HepG2 (cell line): Measurements from ENCODE around the gene HSPA1B. TPM values are rescaled to one million over a fixed set of nuclear protein-coding genes. Genes with fewer than 3 reads are reported as not detected.
A peak's percentile ranks its signal among the peaks of the same experiment; 100 is the strongest.

ENCODE experiments used
- HIVEP1 ChIP-seq: sonication (generic); formaldehyde crosslinking; IDR thresholded peaks from 2 replicates; pipeline ENCODE4 v1.4.0; 2020; ENCODE audit warnings: mild to moderate bottlenecking, missing genetic modification reagents
- PAX8 ChIP-seq: sonication (generic); formaldehyde crosslinking; IDR thresholded peaks from 2 replicates; pipeline ENCODE4 v1.8.0; 2022; ENCODE audit warnings: mild to moderate bottlenecking, missing genetic modification reagents, borderline replicate concordance
- RBFOX2 ChIP-seq: fragments of 200-400 bp; formaldehyde crosslinking; IDR thresholded peaks from 2 replicates; pipeline ENCODE4 v1.6.1; 2017; ENCODE audit warnings: low read depth, mild to moderate bottlenecking, low read length
- ZFP36 ChIP-seq: fragments of 150-350 bp; IDR thresholded peaks from 2 replicates; pipeline ENCODE4 v1.6.1; 2018; ENCODE audit warnings: borderline replicate concordance, low read length, low read depth; ENCODE audit not compliant: partially characterized antibody
- ZMAT3 ChIP-seq: sonication (generic); formaldehyde crosslinking; conservative IDR thresholded peaks from 2 replicates; pipeline ENCODE4 v1.7.0; 2021; ENCODE audit warnings: missing genetic modification reagents
- ZNF891 ChIP-seq: sonication (generic); formaldehyde crosslinking; IDR thresholded peaks from 2 replicates; pipeline ENCODE4 v1.5.0; 2020; ENCODE audit warnings: mild to moderate bottlenecking, missing genetic modification reagents
- polyA plus RNA-seq, 8 experiments: library from polyadenylated mRNA; depleted of rRNA in 3 of 8; stranded (reverse) in 7 of 8; unstranded in 1 of 8; fragments of >200 nt; fragmentation: Illumina TruSeq in 4 of 8; extraction: Trizol in 4 of 8; gene quantifications; 2 replicates each; pipeline versions ENCODE4 v1.2.1 to v1.2.3, GENCODE V29; 2011 to 2016; ENCODE audit warnings: low read depth in 4 of 8, missing spikeins in 1 of 8, mixed read lengths in 1 of 8; ENCODE audit not compliant: insufficient read depth in 1 of 8
- total RNA-seq, 5 experiments: library from RNA; depleted of rRNA; stranded (reverse); fragments of >200 nt; fragmentation: Illumina TruSeq; extraction: Trizol; gene quantifications; 2 replicates each; pipeline ENCODE4 v1.2.3, GENCODE V29; 2016; ENCODE audit warnings: low read depth in 1 of 5
- TF ChIP-seq, protein P1 (sequence below): sonication (generic); formaldehyde crosslinking; IDR thresholded peaks from one replicate; pipeline ENCODE4 v1.5.1; 2020; ENCODE audit warnings: mild to moderate bottlenecking, missing genetic modification reagents; ENCODE audit errors: not compliant biosample characterization
- TF ChIP-seq, protein P2 (sequence below): sonication (generic); formaldehyde crosslinking; IDR thresholded peaks from 2 replicates; pipeline ENCODE4 v1.5.1; 2020; ENCODE audit warnings: mild to moderate bottlenecking, missing genetic modification reagents, moderate library complexity

HSPA1B gene
- total and polyA plus RNA-seq, 2 of the 13 experiments (the other 11 are each of a cell fraction or from before 2014, with no cell fraction given): 26.0 to 186 TPM

DNA sequence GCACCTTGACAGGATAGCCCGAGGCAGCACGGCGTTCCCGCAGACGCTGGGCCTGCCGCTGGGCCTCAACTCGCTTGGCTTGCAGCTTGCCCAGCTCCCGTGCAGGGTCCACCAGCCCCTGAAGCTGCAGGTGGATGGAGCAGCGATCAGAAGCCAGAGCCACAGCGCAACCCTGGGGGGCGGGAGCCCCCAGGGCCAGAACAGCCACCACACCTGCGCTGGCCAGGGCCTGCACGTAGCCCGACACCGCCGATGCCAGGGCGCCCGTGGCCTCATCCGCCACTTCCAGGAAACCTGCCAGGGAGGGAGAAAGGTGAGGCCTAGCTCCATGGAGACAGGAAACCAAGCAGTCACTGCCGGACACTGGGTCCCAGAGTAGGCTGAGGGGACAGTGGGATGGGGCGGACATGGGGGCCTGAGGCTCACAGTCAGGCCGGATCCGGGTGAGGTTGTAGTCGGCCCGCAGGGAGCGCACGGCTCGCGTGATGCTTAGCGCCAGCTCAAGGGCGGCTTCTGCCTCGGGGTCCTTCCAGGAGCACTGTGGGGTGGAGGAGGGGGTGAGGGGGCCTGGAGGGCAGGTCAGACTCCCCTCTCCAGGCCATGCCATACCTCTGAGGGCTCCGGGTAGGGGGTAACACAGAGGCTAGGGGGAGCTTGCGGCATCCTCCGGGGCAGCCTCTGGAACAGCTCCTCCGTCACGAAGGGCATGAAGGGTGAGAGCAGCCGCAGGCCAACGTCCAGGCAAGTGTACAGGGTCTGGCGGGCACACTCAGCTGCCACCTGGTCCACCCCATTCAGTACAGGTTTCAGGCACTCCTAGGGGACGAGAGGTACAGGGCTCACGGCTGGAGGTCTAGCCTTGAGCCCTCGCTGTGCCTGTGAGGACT lies 48.3 kb upstream of the HSPA1B start (continued):
- TF ChIP-seq PAX8 (CRISPR knock-in tag): no peak
- TF ChIP-seq ZMAT3 (CRISPR knock-in tag): no peak
- peak; percentile 66 for TF ChIP-seq RBFOX2
- no peak for TF ChIP-seq HIVEP1 (CRISPR knock-in tag)
- TF ChIP-seq, protein P1, sequence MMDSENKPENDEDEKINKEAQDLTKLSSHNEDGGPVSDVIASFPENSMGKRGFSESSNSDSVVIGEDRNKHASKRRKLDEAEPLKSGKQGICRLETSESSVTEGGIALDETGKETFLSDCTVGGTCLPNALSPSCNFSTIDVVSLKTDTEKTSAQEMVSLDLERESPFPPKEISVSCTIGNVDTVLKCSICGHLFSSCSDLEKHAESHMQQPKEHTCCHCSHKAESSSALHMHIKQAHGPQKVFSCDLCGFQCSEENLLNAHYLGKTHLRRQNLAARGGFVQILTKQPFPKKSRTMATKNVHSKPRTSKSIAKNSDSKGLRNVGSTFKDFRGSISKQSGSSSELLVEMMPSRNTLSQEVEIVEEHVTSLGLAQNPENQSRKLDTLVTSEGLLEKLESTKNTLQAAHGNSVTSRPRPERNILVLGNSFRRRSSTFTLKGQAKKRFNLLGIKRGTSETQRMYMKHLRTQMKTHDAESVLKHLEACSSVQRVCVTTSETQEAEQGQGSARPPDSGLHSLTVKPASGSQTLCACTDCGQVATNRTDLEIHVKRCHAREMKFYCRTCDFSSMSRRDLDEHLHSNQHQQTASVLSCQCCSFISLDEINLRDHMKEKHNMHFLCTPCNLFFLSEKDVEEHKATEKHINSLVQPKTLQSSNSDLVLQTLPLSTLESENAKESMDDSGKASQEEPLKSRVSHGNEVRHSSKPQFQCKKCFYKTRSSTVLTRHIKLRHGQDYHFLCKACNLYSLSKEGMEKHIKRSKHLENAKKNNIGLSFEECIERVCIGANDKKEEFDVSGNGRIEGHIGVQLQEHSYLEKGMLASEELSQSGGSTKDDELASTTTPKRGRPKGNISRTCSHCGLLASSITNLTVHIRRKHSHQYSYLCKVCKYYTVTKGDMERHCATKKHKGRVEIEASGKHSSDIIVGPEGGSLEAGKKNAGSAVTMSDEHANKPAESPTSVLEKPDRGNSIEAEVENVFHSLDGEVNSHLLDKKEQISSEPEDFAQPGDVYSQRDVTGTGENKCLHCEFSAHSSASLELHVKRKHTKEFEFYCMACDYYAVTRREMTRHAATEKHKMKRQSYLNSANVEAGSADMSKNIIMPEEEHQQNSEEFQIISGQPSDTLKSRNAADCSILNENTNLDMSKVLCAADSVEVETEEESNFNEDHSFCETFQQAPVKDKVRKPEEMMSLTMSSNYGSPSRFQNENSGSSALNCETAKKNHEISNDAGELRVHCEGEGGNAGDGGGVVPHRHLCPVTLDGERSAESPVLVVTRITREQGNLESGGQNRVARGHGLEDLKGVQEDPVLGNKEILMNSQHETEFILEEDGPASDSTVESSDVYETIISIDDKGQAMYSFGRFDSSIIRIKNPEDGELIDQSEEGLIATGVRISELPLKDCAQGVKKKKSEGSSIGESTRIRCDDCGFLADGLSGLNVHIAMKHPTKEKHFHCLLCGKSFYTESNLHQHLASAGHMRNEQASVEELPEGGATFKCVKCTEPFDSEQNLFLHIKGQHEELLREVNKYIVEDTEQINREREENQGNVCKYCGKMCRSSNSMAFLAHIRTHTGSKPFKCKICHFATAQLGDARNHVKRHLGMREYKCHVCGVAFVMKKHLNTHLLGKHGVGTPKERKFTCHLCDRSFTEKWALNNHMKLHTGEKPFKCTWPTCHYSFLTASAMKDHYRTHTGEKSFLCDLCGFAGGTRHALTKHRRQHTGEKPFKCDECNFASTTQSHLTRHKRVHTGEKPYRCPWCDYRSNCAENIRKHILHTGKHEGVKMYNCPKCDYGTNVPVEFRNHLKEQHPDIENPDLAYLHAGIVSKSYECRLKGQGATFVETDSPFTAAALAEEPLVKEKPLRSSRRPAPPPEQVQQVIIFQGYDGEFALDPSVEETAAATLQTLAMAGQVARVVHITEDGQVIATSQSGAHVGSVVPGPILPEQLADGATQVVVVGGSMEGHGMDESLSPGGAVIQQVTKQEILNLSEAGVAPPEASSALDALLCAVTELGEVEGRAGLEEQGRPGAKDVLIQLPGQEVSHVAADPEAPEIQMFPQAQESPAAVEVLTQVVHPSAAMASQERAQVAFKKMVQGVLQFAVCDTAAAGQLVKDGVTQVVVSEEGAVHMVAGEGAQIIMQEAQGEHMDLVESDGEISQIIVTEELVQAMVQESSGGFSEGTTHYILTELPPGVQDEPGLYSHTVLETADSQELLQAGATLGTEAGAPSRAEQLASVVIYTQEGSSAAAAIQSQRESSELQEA (CRISPR knock-in tag): no peak
- no peak for TF ChIP-seq ZNF891 (CRISPR knock-in tag)
- no peak for TF ChIP-seq ZFP36
- TF ChIP-seq, protein P2, sequence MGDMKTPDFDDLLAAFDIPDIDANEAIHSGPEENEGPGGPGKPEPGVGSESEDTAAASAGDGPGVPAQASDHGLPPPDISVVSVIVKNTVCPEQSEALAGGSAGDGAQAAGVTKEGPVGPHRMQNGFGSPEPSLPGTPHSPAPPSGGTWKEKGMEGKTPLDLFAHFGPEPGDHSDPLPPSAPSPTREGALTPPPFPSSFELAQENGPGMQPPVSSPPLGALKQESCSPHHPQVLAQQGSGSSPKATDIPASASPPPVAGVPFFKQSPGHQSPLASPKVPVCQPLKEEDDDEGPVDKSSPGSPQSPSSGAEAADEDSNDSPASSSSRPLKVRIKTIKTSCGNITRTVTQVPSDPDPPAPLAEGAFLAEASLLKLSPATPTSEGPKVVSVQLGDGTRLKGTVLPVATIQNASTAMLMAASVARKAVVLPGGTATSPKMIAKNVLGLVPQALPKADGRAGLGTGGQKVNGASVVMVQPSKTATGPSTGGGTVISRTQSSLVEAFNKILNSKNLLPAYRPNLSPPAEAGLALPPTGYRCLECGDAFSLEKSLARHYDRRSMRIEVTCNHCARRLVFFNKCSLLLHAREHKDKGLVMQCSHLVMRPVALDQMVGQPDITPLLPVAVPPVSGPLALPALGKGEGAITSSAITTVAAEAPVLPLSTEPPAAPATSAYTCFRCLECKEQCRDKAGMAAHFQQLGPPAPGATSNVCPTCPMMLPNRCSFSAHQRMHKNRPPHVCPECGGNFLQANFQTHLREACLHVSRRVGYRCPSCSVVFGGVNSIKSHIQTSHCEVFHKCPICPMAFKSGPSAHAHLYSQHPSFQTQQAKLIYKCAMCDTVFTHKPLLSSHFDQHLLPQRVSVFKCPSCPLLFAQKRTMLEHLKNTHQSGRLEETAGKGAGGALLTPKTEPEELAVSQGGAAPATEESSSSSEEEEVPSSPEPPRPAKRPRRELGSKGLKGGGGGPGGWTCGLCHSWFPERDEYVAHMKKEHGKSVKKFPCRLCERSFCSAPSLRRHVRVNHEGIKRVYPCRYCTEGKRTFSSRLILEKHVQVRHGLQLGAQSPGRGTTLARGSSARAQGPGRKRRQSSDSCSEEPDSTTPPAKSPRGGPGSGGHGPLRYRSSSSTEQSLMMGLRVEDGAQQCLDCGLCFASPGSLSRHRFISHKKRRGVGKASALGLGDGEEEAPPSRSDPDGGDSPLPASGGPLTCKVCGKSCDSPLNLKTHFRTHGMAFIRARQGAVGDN (CRISPR knock-in tag): 0 out of 2 replicates have a peak, but pooled peaks have one; percentile 19
